ENCODE measurements around the gene RIN1. TPM values are rescaled to one million over a fixed set of nuclear protein-coding genes. Genes with fewer than 3 reads are reported as not detected.

RIN1 gene
- total and polyA plus RNA-seq, 2 experiments from 2014 or later = 6.2 to 9.5 TPM

DNA sequence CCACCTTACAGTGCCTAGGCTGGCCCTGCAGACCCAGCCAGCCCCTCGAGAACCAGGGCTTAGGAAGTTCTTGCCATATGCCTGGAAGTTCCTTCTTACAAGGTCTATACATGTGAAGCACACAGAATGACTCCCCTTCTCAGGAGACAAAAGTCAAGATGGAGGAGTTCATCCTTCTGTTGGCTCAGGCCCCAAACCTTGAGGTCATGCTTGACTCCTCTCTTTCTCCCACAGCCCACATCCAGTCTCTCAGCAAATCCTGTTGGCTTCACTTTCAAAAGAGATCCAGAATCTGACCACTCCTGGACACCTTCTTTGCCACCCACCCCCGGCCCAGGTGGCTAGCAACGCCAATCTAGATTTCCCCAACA is 17.6 kb downstream of the RIN1 start:
- Histone ChIP-seq H3K9me2 (replicated peaks; ENCODE audit: insufficient read depth) (no peaks in the 10 kb centered on the region), H3K4me2 (peak overlapping the region; percentile 4), H3K4me3 (no peak overlapping the region), H3K79me2 (peaks cover 29% of the 10 kb centered on the region), H3K27me3 (no peaks in the 10 kb centered on the region), H3K36me3 (replicated peaks; ENCODE audit: insufficient read depth, low read depth) (no peaks in the 10 kb centered on the region), H2AFZ (no peak overlapping the region), H3K27ac (peak overlapping the region; percentile 97), H3K9me3 (ENCODE audit: low read depth) (no peaks in the 10 kb centered on the region), H4K20me1 (ENCODE audit: insufficient read depth, poor library complexity, severe bottlenecking) (no peaks in the 10 kb centered on the region), H3K4me1 (ENCODE audit: insufficient read depth) (peaks cover 23% of the 10 kb centered on the region)
- no peak for TF ChIP-seq EZH2phosphoT487 (IDR thresholded peaks at IDR 0.05; ENCODE audit: low read depth, severe bottlenecking, unreplicated experiment)
- TF ChIP-seq, protein P1, sequence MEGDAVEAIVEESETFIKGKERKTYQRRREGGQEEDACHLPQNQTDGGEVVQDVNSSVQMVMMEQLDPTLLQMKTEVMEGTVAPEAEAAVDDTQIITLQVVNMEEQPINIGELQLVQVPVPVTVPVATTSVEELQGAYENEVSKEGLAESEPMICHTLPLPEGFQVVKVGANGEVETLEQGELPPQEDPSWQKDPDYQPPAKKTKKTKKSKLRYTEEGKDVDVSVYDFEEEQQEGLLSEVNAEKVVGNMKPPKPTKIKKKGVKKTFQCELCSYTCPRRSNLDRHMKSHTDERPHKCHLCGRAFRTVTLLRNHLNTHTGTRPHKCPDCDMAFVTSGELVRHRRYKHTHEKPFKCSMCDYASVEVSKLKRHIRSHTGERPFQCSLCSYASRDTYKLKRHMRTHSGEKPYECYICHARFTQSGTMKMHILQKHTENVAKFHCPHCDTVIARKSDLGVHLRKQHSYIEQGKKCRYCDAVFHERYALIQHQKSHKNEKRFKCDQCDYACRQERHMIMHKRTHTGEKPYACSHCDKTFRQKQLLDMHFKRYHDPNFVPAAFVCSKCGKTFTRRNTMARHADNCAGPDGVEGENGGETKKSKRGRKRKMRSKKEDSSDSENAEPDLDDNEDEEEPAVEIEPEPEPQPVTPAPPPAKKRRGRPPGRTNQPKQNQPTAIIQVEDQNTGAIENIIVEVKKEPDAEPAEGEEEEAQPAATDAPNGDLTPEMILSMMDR (IDR thresholded peaks at IDR 0.05; ENCODE audit: poor library complexity) = no peak
- no peak for TF ChIP-seq EZH2 (IDR thresholded peaks at IDR 0.05; ENCODE audit: borderline replicate concordance)
- WGBS (ENCODE audit: low lambda C conversion rate, missing lambda C conversion rate) = 90% methylated on average over 3 of the region's 3 CpGs
- DNase-seq (ENCODE audit: low spot score) = no peak

DNA sequence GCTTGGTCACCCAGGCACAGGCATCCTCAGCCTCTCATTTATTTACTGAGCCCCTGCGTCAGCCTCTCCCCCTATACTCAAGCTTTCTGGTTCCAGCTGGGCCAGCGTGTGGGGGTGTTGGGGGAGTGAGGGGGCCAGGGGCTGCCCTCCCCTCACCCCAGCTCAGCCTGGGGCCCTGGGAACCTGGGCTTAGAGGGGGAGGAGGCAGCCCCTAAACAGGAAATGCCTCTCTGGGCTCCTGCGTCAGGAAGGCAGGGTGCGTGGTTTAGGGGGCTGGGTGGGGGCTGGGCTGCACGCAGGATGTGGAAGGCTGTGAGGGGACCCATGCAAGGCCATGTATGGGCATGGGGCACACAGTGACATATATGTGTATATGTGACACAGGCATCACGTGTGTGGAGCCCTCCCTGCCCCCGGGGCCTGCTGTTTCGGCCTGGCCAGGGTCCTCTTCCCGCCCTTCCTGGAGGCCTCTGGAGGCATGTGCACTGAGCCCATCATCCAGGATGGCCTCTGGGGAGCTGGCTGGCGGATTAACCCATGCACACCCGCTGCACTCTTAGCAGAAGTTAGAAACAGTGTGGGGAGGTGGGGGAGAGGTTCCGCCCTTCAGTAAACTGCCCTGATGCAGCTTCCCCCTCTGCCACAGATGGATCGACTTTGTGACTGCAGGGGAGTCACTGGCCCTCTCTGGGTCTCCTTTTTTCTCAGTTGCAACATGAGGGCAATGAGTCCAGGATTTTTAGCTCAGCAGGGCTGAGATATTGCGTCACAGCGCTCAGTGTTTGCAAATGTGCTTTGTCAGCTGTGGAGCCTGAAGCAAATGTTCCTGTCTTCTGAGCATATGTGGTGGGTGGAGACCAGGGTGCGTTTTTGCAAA is 18.3 kb downstream of the RIN1 start:
- Histone ChIP-seq H3K79me2 (peaks cover 29% of the 10 kb centered on the region), H4K20me1 (ENCODE audit: insufficient read depth, poor library complexity, severe bottlenecking) (no peaks in the 10 kb centered on the region), H3K27ac (peak overlapping the region; percentile 97), H3K4me3 (no peak overlapping the region), H3K27me3 (no peaks in the 10 kb centered on the region), H2AFZ (no peak overlapping the region), H3K4me1 (ENCODE audit: insufficient read depth) (peaks cover 23% of the 10 kb centered on the region), H3K4me2 (peak overlapping the region; percentile 77), H3K9me2 (replicated peaks; ENCODE audit: insufficient read depth) (no peaks in the 10 kb centered on the region), H3K9me3 (ENCODE audit: low read depth) (no peaks in the 10 kb centered on the region), H3K36me3 (replicated peaks; ENCODE audit: insufficient read depth, low read depth) (no peaks in the 10 kb centered on the region)
- TF ChIP-seq, protein P1 (IDR thresholded peaks at IDR 0.05; ENCODE audit: poor library complexity) = no peak
- TF ChIP-seq EZH2 (IDR thresholded peaks at IDR 0.05; ENCODE audit: borderline replicate concordance) (no peak), EZH2phosphoT487 (IDR thresholded peaks at IDR 0.05; ENCODE audit: low read depth, severe bottlenecking, unreplicated experiment) (no peak)
- 36% methylated on average over 13 of the region's 16 CpGs for WGBS (ENCODE audit: low lambda C conversion rate, missing lambda C conversion rate)
- DNase-seq (ENCODE audit: low spot score) = peak; percentile 82

DNA sequence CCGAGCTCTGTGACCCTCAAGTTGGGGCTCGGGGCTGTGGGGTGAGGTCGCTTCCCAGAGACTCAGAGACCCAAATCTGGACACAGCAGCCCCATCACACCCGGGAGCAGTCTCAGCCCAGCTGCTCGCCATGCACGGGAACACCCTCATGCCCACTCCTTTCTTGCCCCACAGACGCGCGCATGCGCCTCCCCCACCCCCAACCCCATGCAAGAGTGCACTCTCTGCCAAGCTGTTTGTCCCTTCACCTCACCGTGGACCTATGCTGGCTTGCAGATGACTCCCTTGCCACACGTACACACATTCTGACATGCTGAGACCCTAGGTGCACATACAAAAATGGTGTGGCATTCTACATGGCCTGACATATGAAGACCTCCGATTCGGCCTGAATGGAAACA is 18.9 kb downstream of the RIN1 start:
- DNase-seq (ENCODE audit: low spot score) = peak; percentile 61
- 26% methylated on average over 10 of the region's 14 CpGs for WGBS (ENCODE audit: low lambda C conversion rate, missing lambda C conversion rate)
- H3K4me3 ChIP-seq = no peak overlapping the region

More for the DNA sequence above, 18.9 kb downstream of the RIN1 start:
- no peaks in the 10 kb centered on the region for H4K20me1 ChIP-seq (ENCODE audit: insufficient read depth, poor library complexity, severe bottlenecking)
- H3K9me3 ChIP-seq (ENCODE audit: low read depth) = no peaks in the 10 kb centered on the region
- no peaks in the 10 kb centered on the region for H3K27me3 ChIP-seq
- TF ChIP-seq, protein P1 (IDR thresholded peaks at IDR 0.05; ENCODE audit: poor library complexity) = no peak
- TF ChIP-seq EZH2 (IDR thresholded peaks at IDR 0.05; ENCODE audit: borderline replicate concordance) (no peak), EZH2phosphoT487 (IDR thresholded peaks at IDR 0.05; ENCODE audit: low read depth, severe bottlenecking, unreplicated experiment) (no peak)
- peak overlapping the region; percentile 77 for H3K4me2 ChIP-seq
- H3K27ac ChIP-seq = peak overlapping the region; percentile 97
- peaks cover 29% of the 10 kb centered on the region for H3K79me2 ChIP-seq
- H3K4me1 ChIP-seq (ENCODE audit: insufficient read depth) = peaks cover 23% of the 10 kb centered on the region
- no peaks in the 10 kb centered on the region for H3K9me2 ChIP-seq (replicated peaks; ENCODE audit: insufficient read depth)
- no peak overlapping the region for H2AFZ ChIP-seq
- no peaks in the 10 kb centered on the region for H3K36me3 ChIP-seq (replicated peaks; ENCODE audit: insufficient read depth, low read depth)

Measured in hepatocyte (in vitro differentiated cells).